Thyroid gland (tissue), 4 donors: Measurements from ENCODE around the gene ZIC5. TPM values are rescaled to one million over a fixed set of nuclear protein-coding genes. Genes with fewer than 3 reads are reported as not detected.
"Not testable (repeated sequence)": the region's sequence is repeated elsewhere in the genome, so short reads cannot be mapped to it uniquely, and the experiment has no call there.

Experiments
- DNase-seq, 2 donors: peaks; one replicate each; pipeline ENCODE4 v3.0.0-alpha.2; 2019
- H3K27ac ChIP-seq, 3 donors: fragments of 200-600 bp; sonication (generic); 1 replicate in 2 of 3; 2 replicates in 1 of 3; pipeline ENCODE4 v1.5.1; 2016 to 2019; ENCODE audit warnings: mild to moderate bottlenecking in 1 of 3, moderate library complexity in 1 of 3
- H3K27me3 ChIP-seq: fragments of 200-600 bp; sonication (generic); one replicate; pipeline ENCODE4 v1.5.1; 2019
- H3K36me3 ChIP-seq, 2 donors: fragments of 200-600 bp; sonication (generic); one replicate each; pipeline ENCODE4 v1.5.1; 2016 to 2019
- H3K4me1 ChIP-seq, 2 donors: fragments of 200-600 bp; sonication (generic); one replicate each; pipeline ENCODE4 v1.5.1; 2017 to 2019
- H3K4me3 ChIP-seq, 3 donors: fragments of 200-600 bp; sonication (generic); replicated peaks in 1 of 3; 1 replicate in 2 of 3; 2 replicates in 1 of 3; pipeline ENCODE4 v1.5.1; 2016; ENCODE audit warnings: mild to moderate bottlenecking in 1 of 3
- H3K9me3 ChIP-seq: fragments of 200-600 bp; sonication (generic); one replicate; pipeline ENCODE4 v1.5.1; 2017
- CTCF ChIP-seq, 6 experiments: fragments of 200-600 bp in 3 of 6; fragments of 450-650 bp in 3 of 6; sonication (generic) in 3 of 6; IDR thresholded peaks; one replicate each; pipeline ENCODE4 v1.5.1; 2016 to 2019; ENCODE audit warnings: antibody characterized with exemption in 6 of 6, mild to moderate bottlenecking in 2 of 6, inconsistent platforms in 1 of 6, moderate library complexity in 1 of 6
- POLR2A ChIP-seq, 2 donors: fragments of 450-650 bp; IDR thresholded peaks; one replicate each; pipeline ENCODE4 v1.6.1; 2017; ENCODE audit warnings: antibody characterized with exemption in 2 of 2, mild to moderate bottlenecking in 2 of 2, moderate library complexity in 1 of 2
- WGBS, 2 donors: methylation state at CpG; one replicate each; pipeline ENCODE4 v1.1.5; 2017; 5-methylcytosine and 5-hydroxymethylcytosine counted together
- intact Hi-C: fragments of 100-400 bp; cut with DNase I; formaldehyde crosslinking; loops from one replicate; pipeline ENCODE4 v1.15.1; 2023
- total RNA-seq, 4 donors: library from RNA; depleted of rRNA; stranded (reverse); fragments of >200 nt; gene quantifications; one replicate each; pipeline ENCODE4 v1.2.3, GENCODE V29; 2016

The ZIC5 gene
- total RNA-seq, 4 donors from 2014 or later = not detected

GRCh38 chr13:99947666-99948065 lies 23.9 kb downstream of the ZIC5 start:
- 73 to 88% methylated on average over 2 of the region's 2 CpGs for WGBS, 2 donors
- intact Hi-C loops = no loop called here
- Histone ChIP-seq H3K36me3 (no peaks in the 10 kb centered on the region), H3K4me3 (no peak overlapping the region), H3K9me3 (no peaks in the 10 kb centered on the region), H3K27ac (no peak overlapping the region), H3K4me1 (peaks cover 0 to 7% of the 10 kb centered on the region in 2 donors), H3K27me3 (no peaks in the 10 kb centered on the region)
- no peak for DNase-seq
- TF ChIP-seq CTCF (IDR thresholded peaks at IDR 0.05) = no peak
- TF ChIP-seq POLR2A (IDR thresholded peaks at IDR 0.05) = no peak

DNA sequence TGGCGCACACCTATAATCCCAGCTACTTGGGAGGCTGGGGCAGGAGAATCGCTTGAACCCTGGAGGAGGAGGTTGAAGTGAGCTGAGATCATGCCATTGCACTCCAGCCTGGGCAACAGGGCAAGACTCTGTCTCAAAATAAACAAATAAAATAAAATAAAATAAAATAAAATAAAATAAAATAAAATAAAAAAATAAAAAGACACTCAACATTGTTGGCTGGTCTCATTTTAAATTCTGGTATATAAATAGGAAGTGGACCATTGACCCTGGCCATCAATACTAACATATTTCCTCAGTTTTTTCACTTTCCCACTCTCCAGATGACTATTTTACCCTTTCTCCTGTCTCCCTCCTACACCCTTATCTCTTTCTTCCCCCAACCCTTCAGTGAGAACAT lies 26.1 kb downstream of the ZIC5 start:
- WGBS, 2 donors = 90 to 98% methylated on average over 2 of the region's 2 CpGs
- H3K9me3 ChIP-seq, H3K27ac ChIP-seq, H3K4me1 ChIP-seq, intact Hi-C loops, H3K4me3 ChIP-seq, DNase-seq, H3K36me3 ChIP-seq, H3K27me3 ChIP-seq: not testable (repeated sequence)

DNA sequence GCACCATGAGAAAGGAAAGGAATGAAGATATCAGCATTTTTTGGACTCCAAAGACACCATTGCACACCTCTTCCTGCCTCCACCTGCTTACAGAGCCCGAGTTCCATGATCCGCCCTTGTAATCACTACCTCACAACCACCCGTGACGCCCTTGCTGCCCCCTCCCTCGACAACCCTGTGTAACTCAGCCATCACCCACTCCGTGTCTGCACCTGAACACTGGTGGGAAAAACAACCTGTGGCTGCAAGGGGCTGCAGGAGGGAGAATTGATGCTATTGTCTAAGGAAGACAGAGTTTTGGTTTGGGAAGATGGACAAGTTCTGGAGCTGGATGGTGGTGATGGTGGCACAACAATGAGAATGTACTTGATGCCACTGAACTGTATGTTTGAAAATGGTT lies 27.0 kb downstream of the ZIC5 start:
- intact Hi-C loops = no loop called here
- Histone ChIP-seq H3K4me3 (no peak overlapping the region), H3K27ac (no peak overlapping the region), H3K27me3 (no peaks in the 10 kb centered on the region), H3K9me3 (no peaks in the 10 kb centered on the region), H3K4me1 (peaks cover 0 to 5% of the 10 kb centered on the region in 2 donors), H3K36me3 (no peaks in the 10 kb centered on the region)
- DNase-seq = no peak
- 93 to 94% methylated on average over 6 of the region's 6 CpGs for WGBS, 2 donors
- TF ChIP-seq CTCF (IDR thresholded peaks at IDR 0.05) (no peak), POLR2A (IDR thresholded peaks at IDR 0.05) (no peak)

DNA sequence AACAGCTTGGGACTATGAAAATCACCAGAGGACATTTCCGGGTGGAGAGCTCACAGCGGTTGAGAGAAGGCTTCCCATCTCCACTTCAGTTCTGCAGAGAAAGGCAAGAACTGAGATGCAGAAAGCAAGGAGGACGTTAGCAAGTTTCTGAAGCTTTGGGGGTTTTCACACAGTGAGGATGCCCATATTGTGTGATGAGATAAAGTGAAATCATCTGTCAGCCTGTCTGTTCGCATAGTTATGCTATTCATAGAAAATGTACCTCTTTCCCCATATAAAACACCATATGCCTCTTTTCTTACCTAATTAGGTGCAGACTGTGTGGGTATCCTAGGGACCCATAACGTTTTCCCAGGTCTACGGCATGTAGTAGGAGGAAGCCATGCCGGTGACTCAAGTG lies 27.5 kb downstream of the ZIC5 start:
- no peaks in the 10 kb centered on the region for H3K27me3 ChIP-seq
- WGBS, 2 donors = 78 to 85% methylated on average over 7 of the region's 7 CpGs
- intact Hi-C loops = no loop called here

DNA sequence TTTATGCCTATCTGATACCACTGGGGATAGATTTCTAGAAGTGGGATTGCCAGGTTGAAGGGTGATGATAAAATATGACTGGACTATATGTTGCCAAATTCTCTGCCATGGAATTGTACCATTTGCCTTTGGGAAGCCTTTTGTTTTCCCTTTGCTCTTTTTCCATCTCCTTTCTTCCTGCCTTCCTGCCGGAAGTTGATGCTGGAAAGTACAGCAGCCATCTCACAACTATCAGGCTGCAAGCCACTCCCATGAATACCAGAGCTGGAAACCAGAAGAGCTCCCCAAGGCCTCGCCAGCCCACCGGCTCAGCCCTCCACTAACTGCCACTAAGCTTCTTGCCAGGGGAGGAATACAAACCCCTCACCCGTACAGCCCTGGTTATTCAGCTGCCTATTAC lies 29.7 kb downstream of the ZIC5 start:
- TF ChIP-seq POLR2A (IDR thresholded peaks at IDR 0.05) (no peak), CTCF (IDR thresholded peaks at IDR 0.05) (no peak)
- Histone ChIP-seq H3K27ac (no peak overlapping the region), H3K36me3 (no peaks in the 10 kb centered on the region), H3K27me3 (no peaks in the 10 kb centered on the region), H3K9me3 (no peaks in the 10 kb centered on the region), H3K4me3 (no peak overlapping the region), H3K4me1 (no peaks in the 10 kb centered on the region)
- no peak for DNase-seq
- WGBS, 2 donors = 80 to 87% methylated on average over 4 of the region's 4 CpGs
- intact Hi-C loops = no loop called here

More for the DNA sequence above, 27.5 kb downstream of the ZIC5 start:
- H3K9me3 ChIP-seq = no peaks in the 10 kb centered on the region
- H3K4me1 ChIP-seq = no peaks in the 10 kb centered on the region
- H3K36me3 ChIP-seq = no peaks in the 10 kb centered on the region
- no peak overlapping the region for H3K4me3 ChIP-seq
- no peak for TF ChIP-seq POLR2A (IDR thresholded peaks at IDR 0.05)
- no peak overlapping the region for H3K27ac ChIP-seq
- DNase-seq = no peak

DNA sequence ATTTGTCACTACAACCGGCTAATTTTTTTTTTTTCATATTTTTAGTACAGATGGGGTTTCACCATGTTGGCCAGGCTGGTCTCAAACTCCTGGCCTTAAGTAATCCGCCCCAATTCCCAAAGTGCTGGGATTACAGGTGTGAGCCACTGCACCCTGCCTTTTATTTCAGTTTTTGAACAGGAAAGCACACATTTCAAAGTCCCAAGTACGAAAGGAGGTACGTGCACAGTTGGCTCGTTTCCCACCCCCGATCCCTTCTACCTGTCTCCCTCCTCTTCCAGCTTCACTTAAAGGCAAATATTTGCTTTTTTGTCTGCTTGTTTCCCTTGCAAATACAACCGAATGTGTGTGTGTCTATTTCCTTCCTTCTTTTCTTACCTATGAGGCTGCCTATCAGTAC lies 30.5 kb downstream of the ZIC5 start:
- intact Hi-C loops = no loop called here
- WGBS, 2 donors = 60 to 63% methylated on average over 7 of the region's 7 CpGs

GRCh38 chr13:99938635-99939034 lies 32.9 kb downstream of the ZIC5 start:
- intact Hi-C loops = no loop called here
- TF ChIP-seq POLR2A (IDR thresholded peaks at IDR 0.05) (no peak), CTCF (IDR thresholded peaks at IDR 0.05) (no peak)
- WGBS, 2 donors = 72 to 77% methylated on average over 7 of the region's 7 CpGs
- Histone ChIP-seq H3K27ac (no peak overlapping the region), H3K4me3 (no peak overlapping the region), H3K27me3 (no peaks in the 10 kb centered on the region), H3K36me3 (no peaks in the 10 kb centered on the region), H3K9me3 (no peaks in the 10 kb centered on the region), H3K4me1 (no peaks in the 10 kb centered on the region)
- DNase-seq = no peak

More for the DNA sequence above, 30.5 kb downstream of the ZIC5 start:
- H3K4me1 ChIP-seq = no peaks in the 10 kb centered on the region
- no peaks in the 10 kb centered on the region for H3K36me3 ChIP-seq
- H3K4me3 ChIP-seq = no peak overlapping the region
- TF ChIP-seq POLR2A (IDR thresholded peaks at IDR 0.05) = no peak
- H3K27ac ChIP-seq = no peak overlapping the region
- H3K9me3 ChIP-seq = no peaks in the 10 kb centered on the region
- DNase-seq = no peak
- H3K27me3 ChIP-seq = no peaks in the 10 kb centered on the region
